MCF 10A (cell line): ENCODE results near the gene C9. TPM values are rescaled to one million over a fixed set of nuclear protein-coding genes. Genes with fewer than 3 reads are reported as not detected.
A peak's percentile ranks its signal among the peaks of the same experiment; 100 is the strongest.

Source experiments
- BruUV-seq: library from RNA; stranded (reverse); fragments of 400-500 nt; replicated peaks from 2 replicates; lab custom pipeline; 2021; lab: Mats Ljungman, UMichigan
- CTCF ChIA-PET: fragments of 300-600 bp; sonication (Branson Sonifier 250); formaldehyde crosslinking; extraction: SDS; loops from one replicate; lab custom pipeline; 2021; ENCODE audit warnings: antibody characterized with exemption, inconsistent platforms; lab: Yijun Ruan, JAX
- POLR2A ChIA-PET: fragments of 300-600, 350-650 bp; sonication (Branson Sonifier 250); formaldehyde crosslinking; extraction: SDS; loops from one replicate; lab custom pipeline; 2020; ENCODE audit warnings: antibody characterized with exemption, inconsistent platforms; lab: Yijun Ruan, JAX
- DNase-seq: peaks from one replicate; pipeline ENCODE4 v3.0.0-alpha.2; 2018; ENCODE audit not compliant: unreplicated experiment
- H3K27ac Mint-ChIP-seq: one replicate; pipeline ENCODE4 v1.8.0; 2022; ENCODE audit warnings: mild to moderate bottlenecking, low read depth, mixed read lengths; ENCODE audit not compliant: unreplicated experiment
- H3K27me3 Mint-ChIP-seq: one replicate; pipeline ENCODE4 v1.8.0; 2022; ENCODE audit warnings: mixed read lengths; ENCODE audit not compliant: insufficient read depth, unreplicated experiment
- H3K36me3 Mint-ChIP-seq: one replicate; pipeline ENCODE4 v1.8.0; 2022; ENCODE audit warnings: mild to moderate bottlenecking, moderate library complexity, mixed read lengths; ENCODE audit not compliant: insufficient read depth, unreplicated experiment
- H3K4me1 Mint-ChIP-seq: one replicate; pipeline ENCODE4 v1.8.0; 2022; ENCODE audit warnings: mixed read lengths; ENCODE audit not compliant: insufficient read depth, unreplicated experiment
- H3K4me3 Mint-ChIP-seq: one replicate; pipeline ENCODE4 v1.8.0; 2022; ENCODE audit warnings: mild to moderate bottlenecking, moderate library complexity, mixed read lengths; ENCODE audit not compliant: unreplicated experiment
- H3K9me3 Mint-ChIP-seq: one replicate; pipeline ENCODE4 v1.8.0; 2022; ENCODE audit warnings: mixed read lengths; ENCODE audit not compliant: unreplicated experiment
- CTCF ChIP-seq: fragments of 200-600 bp; IDR thresholded peaks from one replicate; pipeline ENCODE4 v1.8.0; 2022; ENCODE audit warnings: antibody characterized with exemption, mild to moderate bottlenecking; ENCODE audit not compliant: unreplicated experiment
- intact Hi-C: fragments of 100-400 bp; cut with micrococcal nuclease; formaldehyde crosslinking; loops from 2 replicates; pipeline ENCODE4 v1.14.1; 2022
- total RNA-seq: library from RNA; stranded (reverse); gene quantifications from 2 replicates; pipeline ENCODE4 v1.2.3, GENCODE V29; 2022

C9 gene
- total RNA-seq, 1 experiment from 2014 or later: not detected

- Mint-ChIP-seq H3K4me3 (no peak overlapping the region), H3K27ac (no peak overlapping the region), H3K9me3 (peaks cover 8% of the 10 kb centered on the region), H3K36me3 (no peaks in the 10 kb centered on the region), H3K4me1 (peaks cover 18% of the 10 kb centered on the region), H3K27me3 (no peaks in the 10 kb centered on the region)
- ChIA-PET CTCF (interaction anchor here (0.6 kb wide), 1 partner anchor 36 kb away, joined by 3 read pairs; no protein-coding TSS in a partner anchor), POLR2A (interaction anchor here (0.6 to 1.9 kb wide), 4 partner anchors 14 to 83 kb away, joined by 3 to 4 read pairs (median 4); no protein-coding TSS in a partner anchor)
- intact Hi-C loops: no loop called here
- BruUV-seq: no TSS peak
- DNase-seq: peak; percentile 61
- TF ChIP-seq CTCF: no peak
These were observed 111.1 kb downstream of the C9 start for GRCh38 chr5:39253196-39253595.

GRCh38 chr5:39249564-39250274 is 114.6 kb downstream of the C9 start:
- H3K27me3 Mint-ChIP-seq: no peaks in the 10 kb centered on the region
- DNase-seq: no peak
- no peaks in the 10 kb centered on the region for H3K4me1 Mint-ChIP-seq
- BruUV-seq: no TSS peak
- peaks cover 8% of the 10 kb centered on the region for H3K9me3 Mint-ChIP-seq
- no peak for TF ChIP-seq CTCF
- H3K27ac Mint-ChIP-seq: no peak overlapping the region
- intact Hi-C loops: no loop called here
- POLR2A ChIA-PET: interaction anchor here (1.0 kb wide), 1 partner anchor 26 kb away, joined by 5 read pairs; no protein-coding TSS in a partner anchor
- no peaks in the 10 kb centered on the region for H3K36me3 Mint-ChIP-seq
- CTCF ChIA-PET: interaction anchor here (0.7 to 1.5 kb wide), 4 partner anchors 10 to 813 kb away, joined by 3 to 4 read pairs (median 3); no protein-coding TSS in a partner anchor
- no peak overlapping the region for H3K4me3 Mint-ChIP-seq

- no peaks in the 10 kb centered on the region for H3K36me3 Mint-ChIP-seq
- no peak for TF ChIP-seq CTCF
- peaks cover 8% of the 10 kb centered on the region for H3K9me3 Mint-ChIP-seq
- DNase-seq: no peak
- ChIA-PET CTCF (interaction anchor here (0.6 to 1.5 kb wide), 4 partner anchors 11 to 812 kb away, joined by 3 to 4 read pairs (median 3); no protein-coding TSS in a partner anchor), POLR2A (interaction anchor here (1.0 kb wide), 1 partner anchor 25 kb away, joined by 5 read pairs; no protein-coding TSS in a partner anchor)
- H3K4me1 Mint-ChIP-seq: no peaks in the 10 kb centered on the region
- H3K4me3 Mint-ChIP-seq: no peak overlapping the region
- H3K27me3 Mint-ChIP-seq: no peaks in the 10 kb centered on the region
- no TSS peak for BruUV-seq
- intact Hi-C loops: no loop called here
- H3K27ac Mint-ChIP-seq: no peak overlapping the region
These were observed 115.2 kb downstream of the C9 start for GRCh38 chr5:39249069-39249468.

- DNase-seq: no peak
- Mint-ChIP-seq H3K36me3 (no peaks in the 10 kb centered on the region), H3K9me3 (no peaks in the 10 kb centered on the region), H3K27me3 (no peaks in the 10 kb centered on the region), H3K4me1 (no peaks in the 10 kb centered on the region), H3K27ac (no peak overlapping the region), H3K4me3 (no peak overlapping the region)
- ChIA-PET POLR2A (no interaction called here), CTCF (no interaction called here)
- no peak for TF ChIP-seq CTCF
- intact Hi-C loops: no loop called here
- BruUV-seq: no TSS peak
These were observed 123.5 kb downstream of the C9 start for GRCh38 chr5:39240750-39241149.
